HK-2 (cell line): ENCODE measurements around the gene MRPS18A.
A peak's percentile ranks its signal among the peaks of the same experiment; 100 is the strongest.

Experiments used
- DNase-seq: peaks from one replicate; pipeline ENCODE4 v3.0.0-alpha.2; 2018; ENCODE audit not compliant: unreplicated experiment

The MRPS18A gene

DNA sequence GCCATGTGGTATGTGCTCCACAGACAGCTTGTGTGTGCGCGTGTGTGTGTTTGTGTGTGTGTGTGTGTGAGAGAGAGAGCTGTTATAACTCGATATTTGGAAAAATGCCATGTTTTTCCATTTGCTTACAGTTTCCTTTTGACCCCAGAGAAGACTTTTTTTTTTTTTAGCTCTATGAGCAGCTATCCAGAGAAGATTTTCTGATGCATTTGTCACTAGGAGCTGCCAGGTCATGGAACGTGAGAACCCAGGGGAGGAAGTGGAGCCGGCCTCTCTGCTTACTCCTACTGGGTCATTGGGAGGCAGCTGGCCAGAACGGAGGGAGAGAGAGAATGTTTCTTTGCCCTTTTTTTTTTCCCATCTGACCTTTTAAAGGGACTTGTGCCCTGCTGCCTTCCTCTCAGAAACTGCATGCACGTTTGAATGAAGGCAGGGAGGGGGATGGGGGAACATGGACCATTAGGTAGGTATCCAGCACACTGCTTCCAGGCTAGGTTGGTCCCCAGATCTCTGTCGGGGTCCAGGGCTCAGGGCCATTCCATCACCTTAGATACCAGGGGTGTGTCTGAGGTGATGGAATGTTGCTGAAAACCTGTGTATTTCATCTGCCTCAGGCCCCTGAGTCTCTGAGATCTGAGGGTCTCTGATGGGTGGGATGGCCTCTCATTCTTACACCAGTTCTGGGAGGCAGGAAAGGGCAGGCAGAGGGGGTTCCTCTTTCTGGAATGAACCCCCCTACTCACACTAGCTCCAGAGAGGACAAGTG, 11.2 kb upstream of the MRPS18A start:
- peak; percentile 23 for DNase-seq

GRCh38 chr6:43697421-43697820, 9.8 kb upstream of the MRPS18A start:
- DNase-seq: no peak

- no peak for DNase-seq
Measured at GRCh38 chr6:43695967-43696291, 8.3 kb upstream of the MRPS18A start.

GRCh38 chr6:43695215-43695966, 7.8 kb upstream of the MRPS18A start:
- no peak for DNase-seq

DNA sequence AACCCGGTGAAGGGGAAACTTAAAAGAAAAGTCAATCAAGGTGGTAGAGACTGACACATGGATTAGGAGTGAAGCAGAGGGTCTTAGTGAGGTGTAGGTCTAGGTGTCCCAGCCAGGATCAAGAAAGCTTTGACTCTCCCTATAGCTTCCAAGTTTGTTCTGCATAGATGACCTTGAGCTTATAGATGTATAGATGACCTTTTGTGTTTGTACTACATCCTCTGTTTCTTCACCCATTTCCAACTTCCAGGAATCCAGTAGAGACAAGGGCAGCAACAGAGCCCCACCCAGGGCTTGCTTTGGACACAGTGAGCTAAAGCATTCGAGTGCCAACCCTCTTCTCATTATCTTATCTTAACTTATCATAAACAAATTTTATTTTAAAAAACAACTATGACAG, 1.8 kb upstream of the MRPS18A start:
- no peak for DNase-seq

GRCh38 chr6:43687079-43687436, 533 bp downstream of the MRPS18A start:
- DNase-seq: no peak

GRCh38 chr6:43683708-43684455, 3.7 kb downstream of the MRPS18A start:
- no peak for DNase-seq

- DNase-seq: no peak
Measured at GRCh38 chr6:43682724-43683429, 4.7 kb downstream of the MRPS18A start.

DNA sequence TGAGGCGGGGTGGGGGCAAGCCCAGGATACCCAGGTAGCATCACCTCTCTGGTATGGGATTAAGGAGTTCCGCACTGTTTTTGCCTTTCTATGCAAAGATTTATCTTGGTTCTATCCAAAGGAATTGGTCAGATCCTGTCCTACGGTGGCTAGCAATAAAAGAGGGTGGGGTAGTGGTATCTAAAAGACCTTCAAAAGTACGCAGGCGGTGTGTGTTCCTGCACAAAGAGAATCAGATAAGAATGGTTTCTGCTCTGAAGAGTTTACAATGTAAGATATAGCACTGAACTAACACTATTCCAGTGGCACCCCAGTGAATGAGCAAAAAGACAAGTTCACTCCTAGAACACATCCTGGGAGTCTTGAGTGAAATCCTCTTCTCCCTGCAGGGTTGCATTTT, 6.3 kb downstream of the MRPS18A start:
- no peak for DNase-seq

GRCh38 chr6:43680308-43681200, 7.0 kb downstream of the MRPS18A start:
- DNase-seq: no peak

- DNase-seq: no peak
Measured at GRCh38 chr6:43679057-43679456, 8.5 kb downstream of the MRPS18A start.

DNA sequence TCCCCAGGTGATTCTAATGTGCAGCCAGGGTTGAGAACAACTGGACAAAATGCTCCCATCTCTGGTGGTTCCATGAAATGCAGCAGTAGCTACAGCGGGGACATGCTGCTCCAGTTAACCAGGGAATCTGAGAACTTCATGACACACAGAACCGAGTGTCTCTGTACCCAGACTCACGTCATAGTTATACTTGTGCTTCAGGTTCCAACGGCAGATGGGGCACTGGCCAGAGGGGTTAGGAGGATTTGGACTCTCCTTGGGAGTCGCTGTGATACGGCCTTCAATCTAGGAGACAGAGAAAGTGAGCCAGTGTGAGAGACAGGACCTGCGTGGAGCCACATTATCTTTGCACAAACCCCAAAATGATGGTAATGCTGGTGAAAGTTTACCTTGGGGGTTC, 9.2 kb downstream of the MRPS18A start:
- DNase-seq: no peak

GRCh38 chr6:43677759-43678158, 9.8 kb downstream of the MRPS18A start:
- DNase-seq: no peak

GRCh38 chr6:43676962-43677606, 10.5 kb downstream of the MRPS18A start:
- DNase-seq: no peak

DNA sequence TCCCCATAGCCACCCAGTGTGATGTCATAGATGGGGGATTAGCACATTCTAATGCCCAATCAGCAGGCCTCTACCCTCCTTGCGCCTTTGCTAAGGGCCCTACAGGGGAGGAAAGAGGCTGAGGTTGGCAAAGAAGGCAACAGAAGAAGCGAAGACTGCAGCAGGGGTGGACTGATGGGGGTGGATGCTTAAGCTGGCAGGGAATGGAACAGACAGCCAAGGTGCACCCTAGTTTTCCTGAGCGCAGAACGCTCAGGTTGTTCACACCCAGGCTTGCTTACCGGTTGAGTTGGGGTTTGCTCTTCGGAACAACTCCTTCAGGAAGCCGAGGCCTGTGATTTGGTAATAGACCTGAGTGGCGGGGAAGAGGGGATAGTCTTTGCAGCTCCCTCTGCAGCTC, 12.7 kb downstream of the MRPS18A start:
- no peak for DNase-seq

DNA sequence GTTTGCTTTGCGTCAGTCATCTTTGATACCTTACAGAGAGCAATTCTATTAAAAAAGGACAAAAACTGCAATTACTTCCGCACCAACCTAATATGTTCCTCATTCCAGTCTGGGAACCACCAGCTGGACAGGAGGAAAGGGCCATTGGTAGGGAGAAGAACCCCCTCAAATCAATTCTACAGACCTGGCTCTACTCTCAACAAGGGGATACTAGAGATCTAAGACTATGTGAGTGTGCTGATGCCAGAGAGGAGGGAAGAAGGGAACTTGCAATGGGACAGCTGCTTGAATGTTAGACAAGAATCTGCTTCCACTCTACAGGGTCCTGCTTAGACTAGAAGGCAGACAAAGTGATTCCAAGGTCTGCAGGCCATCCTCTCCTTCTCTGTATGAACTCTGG, 13.3 kb downstream of the MRPS18A start:
- DNase-seq: no peak

GRCh38 chr6:43673444-43674084, 14.0 kb downstream of the MRPS18A start:
- no peak for DNase-seq

DNA sequence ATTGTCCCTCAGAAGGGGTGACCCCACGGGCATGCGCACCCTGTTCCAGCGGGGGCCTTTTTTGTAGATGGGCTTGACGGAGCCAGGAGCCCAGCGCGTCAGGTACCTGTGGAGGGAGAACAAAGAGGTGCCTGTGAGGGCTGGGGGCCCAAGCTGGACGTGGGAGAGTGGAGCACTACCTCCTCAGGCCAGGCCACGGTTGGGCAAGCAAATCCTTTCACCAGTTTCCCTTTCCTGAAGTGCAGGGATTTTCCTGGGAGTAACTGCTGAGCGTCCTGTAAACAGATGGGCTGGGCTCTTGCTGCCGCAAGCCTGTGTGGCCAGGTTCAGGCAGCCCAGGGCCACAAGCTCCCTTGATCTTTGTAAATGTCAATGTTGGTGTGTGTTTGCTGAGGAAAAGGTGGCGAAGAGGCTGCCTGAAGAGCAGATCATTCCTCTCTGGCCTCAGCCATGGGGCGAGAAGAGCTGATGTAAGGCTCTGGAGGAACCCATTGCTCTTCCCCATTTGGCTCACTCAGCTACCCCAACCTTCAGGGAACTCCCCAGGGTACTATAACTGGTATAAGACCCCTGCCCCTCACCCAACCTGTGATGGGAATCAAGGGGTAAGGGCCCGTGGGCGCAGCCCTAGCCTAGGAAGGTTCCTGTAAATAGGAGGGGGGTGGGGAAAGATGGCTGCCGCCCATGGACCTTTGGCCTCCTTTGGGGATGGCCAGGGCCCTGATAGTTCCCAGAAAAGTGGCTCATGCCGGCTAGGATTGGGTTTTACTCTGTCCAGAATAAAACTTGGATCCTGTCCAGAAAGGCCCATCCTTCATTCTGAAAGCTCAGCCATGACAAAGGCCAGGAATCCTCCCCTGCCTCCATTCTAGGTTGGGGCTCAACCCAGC, 15.5 kb downstream of the MRPS18A start:
- no peak for DNase-seq
